Astrocyte (in vitro differentiated cells and primary cell): ENCODE results near the gene ECE1. TPM values are rescaled to one million over a fixed set of nuclear protein-coding genes. Genes with fewer than 3 reads are reported as not detected.

Experiments used
- DNase-seq: peaks from one replicate; pipeline ENCODE4 v3.0.0-alpha.2; 2010; ENCODE audit warnings: low read depth
- FAIRE-seq: peaks from 2 replicates; lab custom pipeline; 2011; peaks lifted over from hg19 to GRCh38; lab: Jason Lieb, UNC
- H2AFZ ChIP-seq: 2 replicates; pipeline ENCODE4 v1.6.0; 2012; ENCODE audit warnings: low read depth, low read length, inconsistent platforms
- H3K27ac ChIP-seq: 2 replicates; pipeline ENCODE4 v1.5.1; 2011; ENCODE audit warnings: low read depth, low read length, inconsistent platforms
- H3K27me3 ChIP-seq: 2 replicates; pipeline ENCODE4 v1.6.0; 2011; ENCODE audit warnings: low read length, inconsistent platforms; ENCODE audit not compliant: insufficient read depth
- H3K36me3 ChIP-seq: 2 replicates; pipeline ENCODE4 v1.5.1; 2011; ENCODE audit warnings: low read length, inconsistent platforms; ENCODE audit not compliant: insufficient read depth
- H3K4me1 ChIP-seq: 2 replicates; pipeline ENCODE4 v1.5.1; 2011; ENCODE audit warnings: low read length, inconsistent platforms; ENCODE audit not compliant: insufficient read depth
- H3K4me2 ChIP-seq: 2 replicates; pipeline ENCODE4 v1.6.0; 2012; ENCODE audit warnings: low read length, inconsistent platforms
- H3K4me3 ChIP-seq: 2 replicates; pipeline ENCODE4 v1.5.1; 2011; ENCODE audit warnings: low read depth, mild to moderate bottlenecking, low read length, inconsistent platforms; ENCODE audit not compliant: insufficient read depth
- H3K79me2 ChIP-seq: 2 replicates; pipeline ENCODE4 v1.6.0; 2012; ENCODE audit warnings: mild to moderate bottlenecking, low read length, inconsistent platforms; ENCODE audit not compliant: insufficient read depth
- H3K9ac ChIP-seq: 2 replicates; pipeline ENCODE4 v1.6.0; 2012; ENCODE audit warnings: mild to moderate bottlenecking, low read length, inconsistent platforms
- H3K9me3 ChIP-seq: 2 replicates; pipeline ENCODE4 v1.5.1; 2012; ENCODE audit warnings: low read depth, mild to moderate bottlenecking, low read length, inconsistent platforms; ENCODE audit not compliant: insufficient read depth
- H4K20me1 ChIP-seq: 2 replicates; pipeline ENCODE4 v1.6.0; 2012; ENCODE audit warnings: low read length, inconsistent platforms; ENCODE audit not compliant: insufficient read depth
- H3K27ac Mint-ChIP-seq: one replicate; pipeline ENCODE4 v1.8.0; 2021; ENCODE audit warnings: mild to moderate bottlenecking, mixed read lengths; ENCODE audit not compliant: unreplicated experiment
- H3K27me3 Mint-ChIP-seq: one replicate; pipeline ENCODE4 v1.8.0; 2021; ENCODE audit warnings: low read depth, mixed read lengths; ENCODE audit not compliant: unreplicated experiment
- H3K36me3 Mint-ChIP-seq: one replicate; pipeline ENCODE4 v1.8.0; 2021; ENCODE audit warnings: low read depth, mixed read lengths; ENCODE audit not compliant: unreplicated experiment
- H3K4me1 Mint-ChIP-seq: one replicate; pipeline ENCODE4 v1.8.0; 2021; ENCODE audit warnings: low read depth, mixed read lengths; ENCODE audit not compliant: unreplicated experiment
- H3K4me3 Mint-ChIP-seq: one replicate; pipeline ENCODE4 v1.8.0; 2021; ENCODE audit warnings: mild to moderate bottlenecking, moderate library complexity, mixed read lengths; ENCODE audit not compliant: unreplicated experiment
- H3K9me3 Mint-ChIP-seq: one replicate; pipeline ENCODE4 v1.8.0; 2021; ENCODE audit warnings: mild to moderate bottlenecking, mixed read lengths; ENCODE audit not compliant: unreplicated experiment
- EZH2 ChIP-seq: IDR thresholded peaks from 2 replicates; pipeline ENCODE4 v1.6.1; 2012; ENCODE audit warnings: mild to moderate bottlenecking, low read length, inconsistent platforms; ENCODE audit not compliant: insufficient read depth
- total RNA-seq: library from RNA; stranded (reverse); gene quantifications from 2 replicates; pipeline ENCODE4 v1.2.1, GENCODE V29; 2021
- TF ChIP-seq, protein P1 (sequence below): IDR thresholded peaks from 2 replicates; pipeline ENCODE4 v1.5.1; 2011; ENCODE audit warnings: low read depth, mild to moderate bottlenecking, inconsistent platforms, low read length, moderate library complexity; ENCODE audit not compliant: insufficient read depth

The ECE1 gene
- total RNA-seq, 1 donor from 2014 or later = 172 TPM

DNA sequence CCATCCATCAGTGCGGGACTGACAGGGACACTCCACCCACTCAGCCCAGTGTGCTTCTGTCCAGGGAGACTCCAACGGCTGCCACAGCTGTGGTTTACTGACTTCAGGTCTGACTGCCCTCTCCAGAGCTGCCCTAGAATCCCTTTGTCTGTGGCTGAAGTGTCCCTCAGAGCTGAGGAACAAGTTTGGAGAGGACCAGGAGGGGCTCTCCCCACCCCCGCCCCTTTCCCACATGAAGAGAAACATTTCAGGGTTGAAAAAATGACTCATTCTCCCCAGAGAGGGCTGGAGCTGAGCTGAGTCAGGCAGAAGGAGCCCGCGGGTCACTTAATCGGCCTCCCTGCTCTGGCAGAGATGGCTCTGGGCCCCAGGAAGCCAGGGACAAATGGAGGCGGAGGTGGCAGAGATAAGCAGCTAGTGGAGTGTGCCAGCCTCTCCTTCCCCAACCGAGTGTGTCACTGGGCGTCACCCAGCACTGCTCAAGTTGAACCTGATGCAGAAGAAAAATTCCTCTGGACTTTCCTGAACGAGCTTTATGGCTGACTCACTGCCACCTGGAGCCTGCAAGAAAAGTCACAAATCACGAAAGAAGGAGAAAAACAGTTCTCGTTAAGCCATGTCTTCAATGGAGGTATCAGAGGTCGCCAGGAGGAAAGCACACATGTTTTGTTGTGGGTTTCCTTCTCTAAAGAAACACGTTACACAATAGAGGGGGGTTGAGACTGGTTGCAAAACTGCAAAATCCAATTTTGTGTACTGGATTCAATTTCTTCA is 34.3 kb upstream of the ECE1 start:
- Mint-ChIP-seq H3K27me3 (no peaks in the 10 kb centered on the region), H3K36me3 (peaks cover 8% of the 10 kb centered on the region), H3K4me1 (peaks cover 79% of the 10 kb centered on the region), H3K27ac (peak overlapping the region; percentile 94), H3K4me3 (peak overlapping the region; percentile 54), H3K9me3 (no peaks in the 10 kb centered on the region)
- Histone ChIP-seq H3K27me3 (no peaks in the 10 kb centered on the region), H2AFZ (no peak overlapping the region), H3K4me2 (peak overlapping the region; percentile 78), H3K4me1 (peaks cover 72% of the 10 kb centered on the region), H4K20me1 (no peaks in the 10 kb centered on the region), H3K4me3 (peak overlapping the region; percentile 24), H3K9me3 (no peaks in the 10 kb centered on the region), H3K27ac (peak overlapping the region; percentile 95), H3K36me3 (no peaks in the 10 kb centered on the region), H3K9ac (peak overlapping the region; percentile 65), H3K79me2 (peaks cover 63% of the 10 kb centered on the region)
- TF ChIP-seq, protein P1, sequence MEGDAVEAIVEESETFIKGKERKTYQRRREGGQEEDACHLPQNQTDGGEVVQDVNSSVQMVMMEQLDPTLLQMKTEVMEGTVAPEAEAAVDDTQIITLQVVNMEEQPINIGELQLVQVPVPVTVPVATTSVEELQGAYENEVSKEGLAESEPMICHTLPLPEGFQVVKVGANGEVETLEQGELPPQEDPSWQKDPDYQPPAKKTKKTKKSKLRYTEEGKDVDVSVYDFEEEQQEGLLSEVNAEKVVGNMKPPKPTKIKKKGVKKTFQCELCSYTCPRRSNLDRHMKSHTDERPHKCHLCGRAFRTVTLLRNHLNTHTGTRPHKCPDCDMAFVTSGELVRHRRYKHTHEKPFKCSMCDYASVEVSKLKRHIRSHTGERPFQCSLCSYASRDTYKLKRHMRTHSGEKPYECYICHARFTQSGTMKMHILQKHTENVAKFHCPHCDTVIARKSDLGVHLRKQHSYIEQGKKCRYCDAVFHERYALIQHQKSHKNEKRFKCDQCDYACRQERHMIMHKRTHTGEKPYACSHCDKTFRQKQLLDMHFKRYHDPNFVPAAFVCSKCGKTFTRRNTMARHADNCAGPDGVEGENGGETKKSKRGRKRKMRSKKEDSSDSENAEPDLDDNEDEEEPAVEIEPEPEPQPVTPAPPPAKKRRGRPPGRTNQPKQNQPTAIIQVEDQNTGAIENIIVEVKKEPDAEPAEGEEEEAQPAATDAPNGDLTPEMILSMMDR = no peak
- no peak for TF ChIP-seq EZH2
- FAIRE-seq = no peak
- peak; percentile 89 for DNase-seq

- Mint-ChIP-seq H3K9me3 (no peaks in the 10 kb centered on the region), H3K27me3 (no peaks in the 10 kb centered on the region), H3K4me3 (no peak overlapping the region), H3K27ac (peak overlapping the region; percentile 66), H3K36me3 (peaks cover 5% of the 10 kb centered on the region), H3K4me1 (peaks cover 74% of the 10 kb centered on the region)
- FAIRE-seq (no peak), DNase-seq (peak; percentile 38)
- Histone ChIP-seq H3K9me3 (no peaks in the 10 kb centered on the region), H3K4me3 (no peak overlapping the region), H3K36me3 (no peaks in the 10 kb centered on the region), H3K27me3 (no peaks in the 10 kb centered on the region), H3K4me1 (peaks cover 82% of the 10 kb centered on the region), H3K27ac (peak overlapping the region; percentile 29), H2AFZ (no peak overlapping the region), H3K4me2 (peak overlapping the region; percentile 54), H4K20me1 (no peaks in the 10 kb centered on the region), H3K79me2 (peaks cover 64% of the 10 kb centered on the region), H3K9ac (peak overlapping the region; percentile 21)
- no peak for TF ChIP-seq EZH2
- TF ChIP-seq, protein P1 = no peak
Measured at GRCh38 chr1:21323091-21323490, 32.8 kb upstream of the ECE1 start.

- Histone ChIP-seq H3K79me2 (peaks cover 64% of the 10 kb centered on the region), H3K27ac (peak overlapping the region; percentile 32), H3K4me3 (no peak overlapping the region), H3K4me2 (peak overlapping the region; percentile 54), H3K9ac (peak overlapping the region; percentile 21), H3K27me3 (no peaks in the 10 kb centered on the region), H4K20me1 (no peaks in the 10 kb centered on the region), H3K9me3 (no peaks in the 10 kb centered on the region), H3K4me1 (peaks cover 83% of the 10 kb centered on the region), H3K36me3 (no peaks in the 10 kb centered on the region), H2AFZ (no peak overlapping the region)
- Mint-ChIP-seq H3K4me1 (peaks cover 75% of the 10 kb centered on the region), H3K27me3 (no peaks in the 10 kb centered on the region), H3K9me3 (no peaks in the 10 kb centered on the region), H3K27ac (peak overlapping the region; percentile 66), H3K36me3 (peaks cover 5% of the 10 kb centered on the region), H3K4me3 (no peak overlapping the region)
- DNase-seq = no peak
- no peak for TF ChIP-seq EZH2
- TF ChIP-seq, protein P1 = no peak
- FAIRE-seq = no peak
Measured at GRCh38 chr1:21322681-21323016, 32.4 kb upstream of the ECE1 start.
